Lung (tissue), 11 donors: Measurements from ENCODE around the gene KRABD2.

Experiments used
- ATAC-seq: fragments of 200-7000 bp; cut with Tn5 transposase; one replicate; pipeline ENCODE4 v1.9.1; 2020; ENCODE audit warnings: moderate number of reproducible peaks; ENCODE audit not compliant: insufficient read depth, low FRiP score
- DNase-seq, 3 donors: peaks; one replicate each; pipeline ENCODE4 v3.0.0-alpha.2; 2013 to 2017
- H3K27ac ChIP-seq, 2 donors: one replicate each; pipeline ENCODE4 v1.5.1; 2013; ENCODE audit warnings: mild to moderate bottlenecking in 2 of 2, moderate library complexity in 2 of 2, control low read depth in 1 of 2, inconsistent platforms in 1 of 2, low read depth in 1 of 2, low read length in 1 of 2
- H3K27me3 ChIP-seq, 3 donors: one replicate each; pipeline ENCODE4 v1.5.1; 2013; ENCODE audit warnings: low read length in 2 of 3; ENCODE audit not compliant: control insufficient read depth in 3 of 3, insufficient read depth in 3 of 3
- H3K36me3 ChIP-seq, 4 donors: one replicate each; pipeline ENCODE4 v1.5.1; 2013; ENCODE audit warnings: low read length in 4 of 4, mild to moderate bottlenecking in 1 of 4, moderate library complexity in 1 of 4; ENCODE audit not compliant: control insufficient read depth in 4 of 4, insufficient read depth in 4 of 4
- H3K4me1 ChIP-seq, 5 donors: one replicate each; pipeline ENCODE4 v1.5.1; 2013; ENCODE audit warnings: low read length in 5 of 5, mild to moderate bottlenecking in 2 of 5, moderate library complexity in 1 of 5; ENCODE audit not compliant: control insufficient read depth in 5 of 5, insufficient read depth in 5 of 5
- H3K4me3 ChIP-seq: one replicate; pipeline ENCODE4 v1.5.1; 2013; ENCODE audit warnings: mild to moderate bottlenecking, control low read depth, moderate library complexity
- H3K9ac ChIP-seq, 2 donors: one replicate each; pipeline ENCODE4 v1.5.1; 2013; ENCODE audit warnings: low read length in 2 of 2, control low read depth in 1 of 2; ENCODE audit not compliant: insufficient read depth in 1 of 2
- H3K9me3 ChIP-seq, 4 donors: one replicate each; pipeline ENCODE4 v1.5.1; 2013; ENCODE audit warnings: low read length in 3 of 4, mild to moderate bottlenecking in 1 of 4, moderate library complexity in 1 of 4; ENCODE audit not compliant: control insufficient read depth in 4 of 4, insufficient read depth in 3 of 4
- WGBS, 2 donors: extraction: QIAGEN DNeasy Blood & Tissue Kit; methylation state at CpG; one replicate each; pipeline ENCODE4 v1.1.7; 2013; 5-methylcytosine and 5-hydroxymethylcytosine counted together
- TF ChIP-seq, protein P1 (sequence below): IDR thresholded peaks from 2 replicates; pipeline ENCODE4 v1.5.1; 2012; ENCODE audit warnings: mild to moderate bottlenecking; ENCODE audit errors: control extremely low read depth, extremely low read depth
- donor health status: control.
- donor health status: control.
- donor health status: Bipolar disorder and iron deficiency.
- donor health status: healthy.
- donor health status: DM: yes; HTN: yes; CAD: no.

The KRABD2 gene

DNA sequence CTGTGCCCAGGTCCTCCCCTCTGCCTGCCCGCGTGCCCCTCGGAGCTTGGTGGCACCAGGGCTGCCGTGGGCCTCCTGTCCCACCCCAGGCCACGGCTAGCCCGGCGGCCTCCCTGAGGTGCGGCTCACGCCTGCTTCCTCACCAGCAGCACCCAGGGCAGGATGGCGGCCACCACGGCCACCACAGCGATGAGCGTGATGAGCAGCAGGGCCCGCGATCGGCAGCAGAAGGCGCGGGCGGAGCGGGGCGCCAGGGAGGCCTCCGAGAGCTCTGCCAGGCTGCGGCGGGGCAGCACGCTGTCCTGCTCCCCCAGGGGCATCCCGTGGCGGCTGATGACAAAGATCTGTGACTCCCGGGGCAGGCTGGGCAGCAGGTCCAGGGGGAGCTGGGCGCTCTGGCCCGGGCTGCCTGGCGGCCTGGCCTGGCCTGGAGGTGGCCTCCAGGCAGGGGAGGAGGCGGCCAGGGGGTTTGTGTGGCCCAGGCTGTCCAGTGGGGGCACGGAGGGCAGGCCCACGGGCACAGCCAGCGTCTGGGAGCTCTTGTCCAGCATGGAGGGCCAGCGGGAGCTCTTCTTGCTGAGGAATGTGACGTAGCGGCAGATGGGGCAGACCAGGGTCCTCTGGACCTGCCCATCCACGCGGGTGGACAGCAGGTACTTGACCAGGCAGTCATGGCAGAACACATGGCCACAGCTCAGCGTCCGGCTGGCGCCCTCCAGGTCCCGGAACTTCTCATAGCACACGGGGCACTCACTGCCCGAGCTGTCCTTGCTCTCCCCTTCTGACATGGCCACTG, 16.4 kb upstream of the KRABD2 start:
- Histone ChIP-seq H3K27ac (no peak overlapping the region), H3K9me3 (peaks cover 0 to 4% (median 0%) of the 10 kb centered on the region in 4 donors), H3K9ac (no peak overlapping the region), H3K27me3 (peaks cover 0 to 11% (median 11%) of the 10 kb centered on the region in 3 donors), H3K4me3 (no peak overlapping the region), H3K4me1 (peaks cover 0 to 3% (median 0%) of the 10 kb centered on the region in 5 donors), H3K36me3 (no peaks in the 10 kb centered on the region)
- no peak for DNase-seq
- WGBS, 2 donors: 87 to 93% methylated on average over 37 to 46 of the region's 46 CpGs
- no peak for ATAC-seq
- TF ChIP-seq, protein P1, sequence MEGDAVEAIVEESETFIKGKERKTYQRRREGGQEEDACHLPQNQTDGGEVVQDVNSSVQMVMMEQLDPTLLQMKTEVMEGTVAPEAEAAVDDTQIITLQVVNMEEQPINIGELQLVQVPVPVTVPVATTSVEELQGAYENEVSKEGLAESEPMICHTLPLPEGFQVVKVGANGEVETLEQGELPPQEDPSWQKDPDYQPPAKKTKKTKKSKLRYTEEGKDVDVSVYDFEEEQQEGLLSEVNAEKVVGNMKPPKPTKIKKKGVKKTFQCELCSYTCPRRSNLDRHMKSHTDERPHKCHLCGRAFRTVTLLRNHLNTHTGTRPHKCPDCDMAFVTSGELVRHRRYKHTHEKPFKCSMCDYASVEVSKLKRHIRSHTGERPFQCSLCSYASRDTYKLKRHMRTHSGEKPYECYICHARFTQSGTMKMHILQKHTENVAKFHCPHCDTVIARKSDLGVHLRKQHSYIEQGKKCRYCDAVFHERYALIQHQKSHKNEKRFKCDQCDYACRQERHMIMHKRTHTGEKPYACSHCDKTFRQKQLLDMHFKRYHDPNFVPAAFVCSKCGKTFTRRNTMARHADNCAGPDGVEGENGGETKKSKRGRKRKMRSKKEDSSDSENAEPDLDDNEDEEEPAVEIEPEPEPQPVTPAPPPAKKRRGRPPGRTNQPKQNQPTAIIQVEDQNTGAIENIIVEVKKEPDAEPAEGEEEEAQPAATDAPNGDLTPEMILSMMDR: no peak

DNA sequence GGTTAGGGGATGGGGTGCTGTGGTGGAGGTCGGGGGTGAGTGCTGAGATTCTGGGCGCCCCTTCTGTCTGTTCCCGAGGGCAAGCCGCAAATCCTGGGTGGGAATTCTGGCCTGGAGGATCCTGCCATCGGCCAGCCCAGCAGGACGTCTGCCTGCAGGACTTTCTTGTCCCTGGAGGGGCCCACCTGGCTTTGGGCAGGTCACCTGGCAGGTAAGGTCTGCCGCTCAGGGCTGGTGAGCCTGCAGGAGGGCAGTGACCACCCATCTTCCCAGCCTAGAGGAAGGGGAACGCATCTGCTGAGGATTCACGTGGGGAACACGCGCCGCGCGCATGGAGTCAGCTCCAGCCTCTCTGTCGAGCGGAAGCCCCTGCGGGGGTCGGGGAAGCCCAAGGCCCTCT, 15.8 kb upstream of the KRABD2 start:
- DNase-seq: no peak
- H3K27ac ChIP-seq: no peak overlapping the region
- peaks cover 0 to 3% (median 0%) of the 10 kb centered on the region in 5 donors for H3K4me1 ChIP-seq
- peaks cover 0 to 4% (median 0%) of the 10 kb centered on the region in 4 donors for H3K9me3 ChIP-seq
- H3K4me3 ChIP-seq: no peak overlapping the region
- ATAC-seq: no peak
- no peak overlapping the region for H3K9ac ChIP-seq
- peaks cover 0 to 9% (median 8%) of the 10 kb centered on the region in 3 donors for H3K27me3 ChIP-seq
- H3K36me3 ChIP-seq: no peaks in the 10 kb centered on the region
- WGBS, 2 donors: 72 to 86% methylated on average over 17 to 18 of the region's 18 CpGs
- TF ChIP-seq, protein P1: no peak

DNA sequence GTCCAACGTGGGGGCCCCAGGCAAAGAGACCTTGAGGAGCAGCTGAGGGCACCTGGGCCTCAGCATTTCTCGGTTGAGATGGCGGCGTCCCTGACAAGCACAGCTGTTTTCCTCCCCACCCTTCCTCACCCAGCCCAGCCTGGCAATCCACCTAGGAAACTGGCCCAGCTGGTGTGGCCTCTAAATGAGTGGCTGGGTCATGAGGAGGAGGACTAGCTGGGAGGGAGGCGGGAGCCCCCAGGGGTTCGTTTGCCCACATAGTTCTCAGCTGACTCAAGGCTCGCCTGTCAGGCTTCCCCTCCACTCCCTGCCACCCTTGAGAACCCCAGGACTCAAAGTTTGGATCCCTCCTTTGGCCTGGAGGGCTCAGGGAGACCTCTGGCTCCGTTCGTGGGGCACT, 15.2 kb upstream of the KRABD2 start:
- H3K4me1 ChIP-seq: peaks cover 0 to 3% (median 0%) of the 10 kb centered on the region in 5 donors
- H3K27me3 ChIP-seq: peaks cover 0 to 8% (median 8%) of the 10 kb centered on the region in 3 donors
- no peak overlapping the region for H3K9ac ChIP-seq
- TF ChIP-seq, protein P1: no peak
- peaks cover 0 to 4% (median 0%) of the 10 kb centered on the region in 4 donors for H3K9me3 ChIP-seq
- no peaks in the 10 kb centered on the region for H3K36me3 ChIP-seq
- 48 to 55% methylated on average over 9 of the region's 9 CpGs for WGBS, 2 donors
- H3K4me3 ChIP-seq: no peak overlapping the region
- no peak for ATAC-seq
- no peak overlapping the region for H3K27ac ChIP-seq
- DNase-seq: no peak
